GM23338 (cell line): Measurements from ENCODE around the gene YJEFN3. TPM values are rescaled to one million over a fixed set of nuclear protein-coding genes. Genes with fewer than 3 reads are reported as not detected.

Source experiments
- ATAC-seq: fragments of 200-7000 bp; cut with Tn5 transposase; 3 replicates; pipeline ENCODE4 v1.9.1; 2020
- DNase-seq: peaks from one replicate; pipeline ENCODE4 v3.0.0-alpha.2; 2015; ENCODE audit warnings: low spot score
- H2AFZ ChIP-seq: fragments of 200-600 bp; sonication (generic); 2 replicates; pipeline ENCODE4 v1.8.0; 2016; ENCODE audit warnings: antibody characterized with exemption, mild to moderate bottlenecking, moderate library complexity
- H3F3A ChIP-seq: fragments of 200-600 bp; sonication (generic); replicated peaks from 2 replicates; pipeline ENCODE4 v1.8.0; 2017; ENCODE audit warnings: antibody characterized with exemption, mixed run types, low read depth
- H3K27ac ChIP-seq: fragments of 200-600 bp; sonication (generic); 2 replicates; pipeline ENCODE4 v1.6.1; 2016; ENCODE audit warnings: low read depth
- H3K27me3 ChIP-seq: fragments of 200-600 bp; sonication (generic); 2 replicates; pipeline ENCODE4 v1.8.0; 2016; ENCODE audit warnings: mild to moderate bottlenecking, mixed run types, moderate library complexity; ENCODE audit not compliant: insufficient read depth
- H3K36me3 ChIP-seq: fragments of 200-600 bp; sonication (generic); 2 replicates; pipeline ENCODE4 v1.8.0; 2016; ENCODE audit warnings: mild to moderate bottlenecking; ENCODE audit not compliant: insufficient read depth
- H3K4me1 ChIP-seq: fragments of 200-600 bp; sonication (generic); 2 replicates; pipeline ENCODE4 v1.8.0; 2016; ENCODE audit warnings: mild to moderate bottlenecking, moderate library complexity; ENCODE audit not compliant: insufficient read depth
- H3K4me2 ChIP-seq: fragments of 200-600 bp; sonication (generic); 2 replicates; pipeline ENCODE4 v1.7.1; 2017; ENCODE audit warnings: mixed run types
- H3K4me3 ChIP-seq: fragments of 200-600 bp; sonication (generic); 2 replicates; pipeline ENCODE4 v1.6.1; 2016; ENCODE audit warnings: mixed run types
- H3K79me2 ChIP-seq: fragments of 200-600 bp; sonication (generic); replicated peaks from 2 replicates; pipeline ENCODE4 v1.8.0; 2017; ENCODE audit warnings: mild to moderate bottlenecking; ENCODE audit not compliant: insufficient read depth
- H3K9me2 ChIP-seq: fragments of 200-600 bp; sonication (generic); 2 replicates; pipeline ENCODE4 v1.8.0; 2017; ENCODE audit not compliant: insufficient read depth
- H4K20me1 ChIP-seq: fragments of 200-600 bp; sonication (generic); replicated peaks from 2 replicates; pipeline ENCODE4 v1.8.0; 2017; ENCODE audit warnings: mild to moderate bottlenecking; ENCODE audit not compliant: insufficient read depth
- H3K27ac Mint-ChIP-seq: 2 replicates; pipeline ENCODE4 v1.8.0; 2020; ENCODE audit warnings: inconsistent platforms, mild to moderate bottlenecking, moderate library complexity, mixed read lengths
- H3K27me3 Mint-ChIP-seq: 3 replicates; pipeline ENCODE4 v1.8.0; 2022; ENCODE audit warnings: low read depth, mild to moderate bottlenecking, moderate library complexity, mixed read lengths, inconsistent platforms; ENCODE audit not compliant: insufficient read depth, poor library complexity
- H3K36me3 Mint-ChIP-seq: 3 replicates; pipeline ENCODE4 v1.8.0; 2021; ENCODE audit warnings: low read depth, mild to moderate bottlenecking, inconsistent platforms, moderate library complexity, mixed read lengths
- H3K4me1 Mint-ChIP-seq: 3 replicates; pipeline ENCODE4 v1.8.0; 2020; ENCODE audit warnings: mild to moderate bottlenecking, inconsistent platforms, mixed read lengths
- H3K4me3 Mint-ChIP-seq: 3 replicates; pipeline ENCODE4 v1.8.0; 2021; ENCODE audit warnings: moderate library complexity, mild to moderate bottlenecking, inconsistent platforms, mixed read lengths
- H3K9me3 Mint-ChIP-seq: 3 replicates; pipeline ENCODE4 v1.8.0; 2020; ENCODE audit warnings: moderate library complexity, mild to moderate bottlenecking, inconsistent platforms, mixed read lengths
- EZH2phosphoT487 ChIP-seq: fragments of 200-600 bp; sonication (generic); IDR thresholded peaks from one replicate; pipeline ENCODE4 v1.8.1; 2018; ENCODE audit warnings: antibody characterized with exemption; ENCODE audit not compliant: unreplicated experiment
- JUNB ChIP-seq: IDR thresholded peaks from one replicate; pipeline ENCODE4 v1.6.1; 2016; ENCODE audit warnings: antibody characterized with exemption; ENCODE audit not compliant: unreplicated experiment
- POLR2AphosphoS5 ChIP-seq: IDR thresholded peaks from 2 replicates; pipeline ENCODE4 v1.6.1; 2016; ENCODE audit warnings: antibody characterized with exemption, low read depth
- STAT1 ChIP-seq: IDR thresholded peaks from one replicate; pipeline ENCODE4 v1.6.1; 2016; ENCODE audit warnings: antibody characterized with exemption; ENCODE audit not compliant: unreplicated experiment
- ZNF114 ChIP-seq: fragments of 250-450 bp; sonication (Bioruptor Pico); IDR thresholded peaks from 2 replicates; pipeline ENCODE4 v1.5.0; 2020; ENCODE audit warnings: mild to moderate bottlenecking, moderate library complexity
- ZNF331 ChIP-seq: fragments of 250-450 bp; sonication (Bioruptor Pico); IDR thresholded peaks from 2 replicates; pipeline ENCODE4 v1.5.0; 2020; ENCODE audit warnings: low read depth, mild to moderate bottlenecking, moderate library complexity
- polyA plus RNA-seq: library from polyadenylated mRNA; unstranded; fragments of >200 nt; fragmentation: Nextera tagmentation; extraction: Ambion mirVana; gene quantifications from 2 replicates; pipeline ENCODE4 v1.2.1, GENCODE V29; 2016
- total RNA-seq: library from RNA; depleted of rRNA; stranded (reverse); fragments of >200 nt; shearing (Covaris generic); gene quantifications from 2 replicates; pipeline ENCODE4 v1.2.3, GENCODE V29; 2014
- TF ChIP-seq, protein P1 (sequence below): fragments of 250-450 bp; sonication (Bioruptor Pico); IDR thresholded peaks from 2 replicates; pipeline ENCODE4 v1.5.0; 2020; ENCODE audit warnings: mild to moderate bottlenecking, moderate library complexity
- TF ChIP-seq, protein P2 (sequence below): IDR thresholded peaks from 2 replicates; pipeline ENCODE4 v1.6.1; 2016; ENCODE audit warnings: antibody characterized with exemption
- TF ChIP-seq, protein P3 (sequence below), 2 experiments: fragments of 200-600 bp in 1 of 2; sonication (generic) in 1 of 2; conservative IDR thresholded peaks; 2 replicates each; pipeline versions ENCODE4 v1.5.1 to v1.6.1; 2016 to 2017; ENCODE audit warnings: antibody characterized with exemption in 2 of 2, low read depth in 2 of 2, mild to moderate bottlenecking in 2 of 2, moderate library complexity in 1 of 2
- TF ChIP-seq, protein P4 (sequence below): IDR thresholded peaks from one replicate; pipeline ENCODE4 v1.6.1; 2018; ENCODE audit warnings: antibody characterized with exemption; ENCODE audit not compliant: unreplicated experiment

YJEFN3 gene
- total and polyA plus RNA-seq, 2 experiments from 2014 or later = 3.5 to 6.5 TPM

DNA sequence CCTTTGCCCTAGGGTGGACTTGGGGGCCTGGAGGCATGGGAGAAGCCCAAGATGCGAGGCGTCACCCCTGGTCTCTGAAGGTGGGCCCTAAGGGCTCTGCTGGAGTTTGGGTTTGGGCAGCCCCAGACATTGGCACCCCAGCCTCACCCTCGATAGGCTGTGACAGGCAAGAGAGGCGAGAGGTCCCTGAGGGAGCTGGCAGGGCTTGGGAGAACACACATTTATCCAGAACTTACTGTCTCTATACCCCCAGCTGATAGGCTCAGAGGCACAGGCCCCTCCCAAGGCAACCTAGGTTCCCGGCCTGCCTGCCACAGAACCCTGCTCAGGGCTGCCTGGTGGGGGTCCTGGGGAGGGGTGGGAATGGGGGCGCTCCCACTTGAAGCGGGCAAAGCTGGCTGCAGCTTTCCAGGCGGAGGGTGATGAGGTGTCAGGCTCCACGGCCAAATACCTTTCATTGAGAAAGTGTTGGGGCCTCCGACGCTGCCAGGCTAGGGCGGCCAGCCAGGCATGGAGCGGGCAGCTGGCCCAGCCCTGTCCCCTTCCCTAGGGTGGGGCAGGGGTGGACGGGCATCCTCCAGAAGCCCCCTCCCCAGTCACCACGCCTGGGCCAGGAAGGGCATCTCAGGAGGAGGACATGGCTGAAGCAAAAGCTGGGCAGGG, 19.1 kb downstream of the YJEFN3 start (continued):
- no peak for TF ChIP-seq STAT1
- TF ChIP-seq, protein P1, sequence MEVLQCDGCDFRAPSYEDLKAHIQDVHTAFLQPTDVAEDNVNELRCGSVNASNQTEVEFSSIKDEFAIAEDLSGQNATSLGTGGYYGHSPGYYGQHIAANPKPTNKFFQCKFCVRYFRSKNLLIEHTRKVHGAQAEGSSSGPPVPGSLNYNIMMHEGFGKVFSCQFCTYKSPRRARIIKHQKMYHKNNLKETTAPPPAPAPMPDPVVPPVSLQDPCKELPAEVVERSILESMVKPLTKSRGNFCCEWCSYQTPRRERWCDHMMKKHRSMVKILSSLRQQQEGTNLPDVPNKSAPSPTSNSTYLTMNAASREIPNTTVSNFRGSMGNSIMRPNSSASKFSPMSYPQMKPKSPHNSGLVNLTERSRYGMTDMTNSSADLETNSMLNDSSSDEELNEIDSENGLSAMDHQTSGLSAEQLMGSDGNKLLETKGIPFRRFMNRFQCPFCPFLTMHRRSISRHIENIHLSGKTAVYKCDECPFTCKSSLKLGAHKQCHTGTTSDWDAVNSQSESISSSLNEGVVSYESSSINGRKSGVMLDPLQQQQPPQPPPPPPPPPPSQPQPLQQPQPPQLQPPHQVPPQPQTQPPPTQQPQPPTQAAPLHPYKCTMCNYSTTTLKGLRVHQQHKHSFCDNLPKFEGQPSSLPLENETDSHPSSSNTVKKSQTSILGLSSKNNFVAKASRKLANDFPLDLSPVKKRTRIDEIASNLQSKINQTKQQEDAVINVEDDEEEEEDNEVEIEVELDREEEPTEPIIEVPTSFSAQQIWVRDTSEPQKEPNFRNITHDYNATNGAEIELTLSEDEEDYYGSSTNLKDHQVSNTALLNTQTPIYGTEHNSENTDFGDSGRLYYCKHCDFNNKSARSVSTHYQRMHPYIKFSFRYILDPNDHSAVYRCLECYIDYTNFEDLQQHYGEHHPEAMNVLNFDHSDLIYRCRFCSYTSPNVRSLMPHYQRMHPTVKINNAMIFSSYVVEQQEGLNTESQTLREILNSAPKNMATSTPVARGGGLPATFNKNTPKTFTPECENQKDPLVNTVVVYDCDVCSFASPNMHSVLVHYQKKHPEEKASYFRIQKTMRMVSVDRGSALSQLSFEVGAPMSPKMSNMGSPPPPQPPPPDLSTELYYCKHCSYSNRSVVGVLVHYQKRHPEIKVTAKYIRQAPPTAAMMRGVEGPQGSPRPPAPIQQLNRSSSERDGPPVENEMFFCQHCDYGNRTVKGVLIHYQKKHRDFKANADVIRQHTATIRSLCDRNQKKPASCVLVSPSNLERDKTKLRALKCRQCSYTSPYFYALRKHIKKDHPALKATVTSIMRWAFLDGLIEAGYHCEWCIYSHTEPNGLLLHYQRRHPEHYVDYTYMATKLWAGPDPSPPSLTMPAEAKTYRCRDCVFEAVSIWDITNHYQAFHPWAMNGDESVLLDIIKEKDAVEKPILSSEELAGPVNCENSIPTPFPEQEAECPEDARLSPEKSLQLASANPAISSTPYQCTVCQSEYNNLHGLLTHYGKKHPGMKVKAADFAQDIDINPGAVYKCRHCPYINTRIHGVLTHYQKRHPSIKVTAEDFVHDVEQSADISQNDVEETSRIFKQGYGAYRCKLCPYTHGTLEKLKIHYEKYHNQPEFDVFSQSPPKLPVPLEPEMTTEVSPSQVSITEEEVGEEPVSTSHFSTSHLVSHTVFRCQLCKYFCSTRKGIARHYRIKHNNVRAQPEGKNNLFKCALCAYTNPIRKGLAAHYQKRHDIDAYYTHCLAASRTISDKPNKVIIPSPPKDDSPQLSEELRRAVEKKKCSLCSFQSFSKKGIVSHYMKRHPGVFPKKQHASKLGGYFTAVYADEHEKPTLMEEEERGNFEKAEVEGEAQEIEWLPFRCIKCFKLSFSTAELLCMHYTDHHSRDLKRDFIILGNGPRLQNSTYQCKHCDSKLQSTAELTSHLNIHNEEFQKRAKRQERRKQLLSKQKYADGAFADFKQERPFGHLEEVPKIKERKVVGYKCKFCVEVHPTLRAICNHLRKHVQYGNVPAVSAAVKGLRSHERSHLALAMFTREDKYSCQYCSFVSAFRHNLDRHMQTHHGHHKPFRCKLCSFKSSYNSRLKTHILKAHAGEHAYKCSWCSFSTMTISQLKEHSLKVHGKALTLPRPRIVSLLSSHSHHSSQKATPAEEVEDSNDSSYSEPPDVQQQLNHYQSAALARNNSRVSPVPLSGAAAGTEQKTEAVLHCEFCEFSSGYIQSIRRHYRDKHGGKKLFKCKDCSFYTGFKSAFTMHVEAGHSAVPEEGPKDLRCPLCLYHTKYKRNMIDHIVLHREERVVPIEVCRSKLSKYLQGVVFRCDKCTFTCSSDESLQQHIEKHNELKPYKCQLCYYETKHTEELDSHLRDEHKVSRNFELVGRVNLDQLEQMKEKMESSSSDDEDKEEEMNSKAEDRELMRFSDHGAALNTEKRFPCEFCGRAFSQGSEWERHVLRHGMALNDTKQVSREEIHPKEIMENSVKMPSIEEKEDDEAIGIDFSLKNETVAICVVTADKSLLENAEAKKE (CRISPR knock-in tag) = no peak

DNA sequence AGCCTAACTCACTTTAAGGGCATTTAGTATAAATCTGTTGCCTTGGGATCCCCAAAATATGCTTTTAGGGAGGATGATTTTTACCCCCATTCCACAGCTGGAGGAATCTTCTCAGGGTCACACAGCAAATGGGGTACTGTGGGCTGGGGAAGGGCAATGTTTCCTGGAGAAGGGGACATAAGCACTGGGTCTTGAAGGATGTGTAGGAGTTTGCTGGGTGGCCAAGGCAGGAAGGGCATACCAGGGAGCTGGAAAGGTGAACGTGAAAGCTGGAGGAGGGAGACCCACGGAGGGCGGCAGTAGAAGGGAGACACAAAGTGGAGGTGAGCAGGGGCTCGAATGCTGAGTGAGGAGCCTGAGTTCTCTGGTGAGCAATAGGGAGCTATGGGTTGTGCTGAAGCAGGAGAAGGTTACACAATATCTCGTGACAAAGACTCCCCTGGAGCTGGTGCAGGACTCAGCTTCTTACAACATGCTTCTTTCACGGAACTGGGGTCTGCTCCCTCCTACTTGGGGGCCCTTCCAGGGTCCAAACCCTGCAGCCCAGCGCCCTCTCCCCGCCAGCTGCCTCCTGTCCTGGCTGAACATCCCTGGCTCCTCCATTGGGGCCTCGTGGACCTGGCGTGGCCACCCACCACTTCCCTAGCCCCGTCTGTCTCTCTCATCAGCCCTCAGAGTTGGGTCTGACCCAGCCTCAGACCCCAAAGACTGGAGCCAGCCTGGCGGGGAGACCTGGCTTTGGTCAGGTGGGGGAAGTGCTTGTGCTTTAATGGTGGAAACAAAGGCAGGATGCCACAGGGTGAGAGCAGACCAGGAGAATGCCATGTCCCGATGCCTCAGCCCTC, 20.4 kb downstream of the YJEFN3 start:
- no peak overlapping the region for H3K4me3 Mint-ChIP-seq
- peaks cover 11% of the 10 kb centered on the region for H3K27me3 Mint-ChIP-seq
- Histone ChIP-seq H2AFZ (no peak overlapping the region), H3K27me3 (no peaks in the 10 kb centered on the region), H3K4me2 (no peak overlapping the region), H3K4me1 (no peaks in the 10 kb centered on the region), H3F3A (peaks cover 7% of the 10 kb centered on the region; the same call in 1 of the 2 replicates), H3K4me3 (no peak overlapping the region), H3K27ac (no peak overlapping the region), H3K36me3 (no peaks in the 10 kb centered on the region), H3K79me2 (no peaks in the 10 kb centered on the region), H4K20me1 (no peaks in the 10 kb centered on the region), H3K9me2 (no peaks in the 10 kb centered on the region)
- no peaks in the 10 kb centered on the region; the same call in 1 of the 3 replicates for H3K9me3 Mint-ChIP-seq
- ATAC-seq = no peak
- H3K27ac Mint-ChIP-seq = no peak overlapping the region
- H3K36me3 Mint-ChIP-seq = no peaks in the 10 kb centered on the region; the same call in 2 of the 3 replicates
- peaks cover 6% of the 10 kb centered on the region; the same call in 1 of the 3 replicates for H3K4me1 Mint-ChIP-seq
- DNase-seq = no peak
- TF ChIP-seq, protein P2, sequence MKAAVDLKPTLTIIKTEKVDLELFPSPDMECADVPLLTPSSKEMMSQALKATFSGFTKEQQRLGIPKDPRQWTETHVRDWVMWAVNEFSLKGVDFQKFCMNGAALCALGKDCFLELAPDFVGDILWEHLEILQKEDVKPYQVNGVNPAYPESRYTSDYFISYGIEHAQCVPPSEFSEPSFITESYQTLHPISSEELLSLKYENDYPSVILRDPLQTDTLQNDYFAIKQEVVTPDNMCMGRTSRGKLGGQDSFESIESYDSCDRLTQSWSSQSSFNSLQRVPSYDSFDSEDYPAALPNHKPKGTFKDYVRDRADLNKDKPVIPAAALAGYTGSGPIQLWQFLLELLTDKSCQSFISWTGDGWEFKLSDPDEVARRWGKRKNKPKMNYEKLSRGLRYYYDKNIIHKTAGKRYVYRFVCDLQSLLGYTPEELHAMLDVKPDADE = no peak
- TF ChIP-seq STAT1 (no peak), POLR2AphosphoS5 (no peak), ZNF114 (CRISPR knock-in tag) (no peak), EZH2phosphoT487 (no peak), JUNB (no peak), ZNF331 (no peak)
- TF ChIP-seq, protein P3, sequence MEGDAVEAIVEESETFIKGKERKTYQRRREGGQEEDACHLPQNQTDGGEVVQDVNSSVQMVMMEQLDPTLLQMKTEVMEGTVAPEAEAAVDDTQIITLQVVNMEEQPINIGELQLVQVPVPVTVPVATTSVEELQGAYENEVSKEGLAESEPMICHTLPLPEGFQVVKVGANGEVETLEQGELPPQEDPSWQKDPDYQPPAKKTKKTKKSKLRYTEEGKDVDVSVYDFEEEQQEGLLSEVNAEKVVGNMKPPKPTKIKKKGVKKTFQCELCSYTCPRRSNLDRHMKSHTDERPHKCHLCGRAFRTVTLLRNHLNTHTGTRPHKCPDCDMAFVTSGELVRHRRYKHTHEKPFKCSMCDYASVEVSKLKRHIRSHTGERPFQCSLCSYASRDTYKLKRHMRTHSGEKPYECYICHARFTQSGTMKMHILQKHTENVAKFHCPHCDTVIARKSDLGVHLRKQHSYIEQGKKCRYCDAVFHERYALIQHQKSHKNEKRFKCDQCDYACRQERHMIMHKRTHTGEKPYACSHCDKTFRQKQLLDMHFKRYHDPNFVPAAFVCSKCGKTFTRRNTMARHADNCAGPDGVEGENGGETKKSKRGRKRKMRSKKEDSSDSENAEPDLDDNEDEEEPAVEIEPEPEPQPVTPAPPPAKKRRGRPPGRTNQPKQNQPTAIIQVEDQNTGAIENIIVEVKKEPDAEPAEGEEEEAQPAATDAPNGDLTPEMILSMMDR (conservative IDR thresholded peaks at IDR 0.05; ENCODE audit: low read depth in 2 of 2) = no peak
- TF ChIP-seq, protein P4, sequence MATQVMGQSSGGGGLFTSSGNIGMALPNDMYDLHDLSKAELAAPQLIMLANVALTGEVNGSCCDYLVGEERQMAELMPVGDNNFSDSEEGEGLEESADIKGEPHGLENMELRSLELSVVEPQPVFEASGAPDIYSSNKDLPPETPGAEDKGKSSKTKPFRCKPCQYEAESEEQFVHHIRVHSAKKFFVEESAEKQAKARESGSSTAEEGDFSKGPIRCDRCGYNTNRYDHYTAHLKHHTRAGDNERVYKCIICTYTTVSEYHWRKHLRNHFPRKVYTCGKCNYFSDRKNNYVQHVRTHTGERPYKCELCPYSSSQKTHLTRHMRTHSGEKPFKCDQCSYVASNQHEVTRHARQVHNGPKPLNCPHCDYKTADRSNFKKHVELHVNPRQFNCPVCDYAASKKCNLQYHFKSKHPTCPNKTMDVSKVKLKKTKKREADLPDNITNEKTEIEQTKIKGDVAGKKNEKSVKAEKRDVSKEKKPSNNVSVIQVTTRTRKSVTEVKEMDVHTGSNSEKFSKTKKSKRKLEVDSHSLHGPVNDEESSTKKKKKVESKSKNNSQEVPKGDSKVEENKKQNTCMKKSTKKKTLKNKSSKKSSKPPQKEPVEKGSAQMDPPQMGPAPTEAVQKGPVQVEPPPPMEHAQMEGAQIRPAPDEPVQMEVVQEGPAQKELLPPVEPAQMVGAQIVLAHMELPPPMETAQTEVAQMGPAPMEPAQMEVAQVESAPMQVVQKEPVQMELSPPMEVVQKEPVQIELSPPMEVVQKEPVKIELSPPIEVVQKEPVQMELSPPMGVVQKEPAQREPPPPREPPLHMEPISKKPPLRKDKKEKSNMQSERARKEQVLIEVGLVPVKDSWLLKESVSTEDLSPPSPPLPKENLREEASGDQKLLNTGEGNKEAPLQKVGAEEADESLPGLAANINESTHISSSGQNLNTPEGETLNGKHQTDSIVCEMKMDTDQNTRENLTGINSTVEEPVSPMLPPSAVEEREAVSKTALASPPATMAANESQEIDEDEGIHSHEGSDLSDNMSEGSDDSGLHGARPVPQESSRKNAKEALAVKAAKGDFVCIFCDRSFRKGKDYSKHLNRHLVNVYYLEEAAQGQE = no peak
